A673 (cell line): ENCODE measurements around the gene YWHAH.

Experiments used
- CTCF ChIP-seq: fragments of 300-800, 200-600 bp; sonication (generic); conservative IDR thresholded peaks from 2 replicates; pipeline ENCODE4 v1.5.1; 2017; ENCODE audit warnings: low read depth, mild to moderate bottlenecking, antibody characterized with exemption, low read length, moderate library complexity, mixed read lengths
- EZH2 ChIP-seq: fragments of 200-600 bp; sonication (generic); IDR thresholded peaks from 2 replicates; pipeline ENCODE4 v1.6.1; 2017; ENCODE audit warnings: borderline replicate concordance, low read depth, mild to moderate bottlenecking, mixed read lengths, antibody characterized with exemption, low read length; ENCODE audit not compliant: poor library complexity, severe bottlenecking

GRCh38 chr22:31923747-31924146 is 20.6 kb upstream of the YWHAH start:
- TF ChIP-seq CTCF (no peak), EZH2 (no peak)
